HCT116 (cell line): ENCODE results near the gene PRAMEF1. TPM values are rescaled to one million over a fixed set of nuclear protein-coding genes. Genes with fewer than 3 reads are reported as not detected.

Source experiments
- ATAC-seq: fragments of 200-7000 bp; cut with Tn5 transposase; 2 replicates; pipeline ENCODE4 v1.9.1; 2020; ENCODE audit warnings: mild to moderate bottlenecking, moderate library complexity
- BruUV-seq: library from RNA; stranded (reverse); fragments of 400-500 nt; replicated peaks from 2 replicates; lab custom pipeline; 2021; lab: Mats Ljungman, UMichigan
- CTCF ChIA-PET: fragments of 300-600 bp; sonication (Branson Sonifier 250); formaldehyde crosslinking; loops from one replicate; lab custom pipeline; 2021; ENCODE audit warnings: antibody characterized with exemption; lab: Charles Lee
- POLR2A ChIA-PET: fragments of 300-600, 350-600 bp; sonication (Branson Sonifier 250); formaldehyde crosslinking; loops from one replicate; lab custom pipeline; 2021; ENCODE audit warnings: antibody characterized with exemption; lab: Charles Lee
- RAD21 ChIA-PET, 2 experiments: fragments of 300-600 bp; sonication (Branson Sonifier 250); formaldehyde crosslinking; loops; one replicate each; lab custom pipeline; 2023; ENCODE audit warnings: low total read pairs in 2 of 2; ENCODE audit not compliant: uncharacterized antibody in 2 of 2, unreplicated experiment in 2 of 2, low non-redundant PET in 1 of 2; lab: Charles Lee
- DNase-seq: peaks from one replicate; pipeline ENCODE4 v3.0.0-alpha.2; 2010; ENCODE audit warnings: low read depth, low spot score
- H2AFZ ChIP-seq: fragments of 200-600 bp; shearing (Covaris generic), sonication (generic); 2 replicates; pipeline ENCODE4 v1.6.1; 2017; ENCODE audit warnings: low read depth, mixed run types, mixed read lengths, antibody characterized with exemption, low read length; ENCODE audit not compliant: poor library complexity, severe bottlenecking
- H3K27ac ChIP-seq: 2 replicates; pipeline ENCODE4 v1.5.1; 2012; ENCODE audit warnings: low read depth, low read length
- H3K27me3 ChIP-seq: fragments of 200-600 bp; sonication (generic); 2 replicates; pipeline ENCODE4 v1.6.1; 2016; ENCODE audit warnings: mixed run types, low read length, mixed read lengths; ENCODE audit not compliant: insufficient read depth
- H3K36me3 ChIP-seq, 2 experiments: fragments of 200-500 bp in 1 of 2; fragments of 200-600 bp in 1 of 2; sonication (Bioruptor generic) in 1 of 2; sonication (generic) in 1 of 2; 2 replicates each; pipeline versions ENCODE4 v1.5.1 to v1.6.1; 2014 to 2016; ENCODE audit warnings: low read length in 2 of 2, inconsistent platforms in 1 of 2, mixed read lengths in 1 of 2, mixed run types in 1 of 2; ENCODE audit not compliant: insufficient read depth in 2 of 2, control insufficient read depth in 1 of 2
- H3K4me1 ChIP-seq, 2 experiments: fragments of 200-600 bp in 1 of 2; sonication (generic) in 1 of 2; 2 replicates each; pipeline versions ENCODE4 v1.5.1 to v1.6.1; 2012 to 2017; ENCODE audit warnings: low read length in 2 of 2, inconsistent platforms in 1 of 2, mild to moderate bottlenecking in 1 of 2, mixed read lengths in 1 of 2, mixed run types in 1 of 2, moderate library complexity in 1 of 2; ENCODE audit not compliant: insufficient read depth in 2 of 2, control insufficient read depth in 1 of 2
- H3K4me2 ChIP-seq: fragments of 200-600 bp; sonication (generic); 2 replicates; pipeline ENCODE4 v1.6.1; 2017; ENCODE audit warnings: mixed run types, low read length, mixed read lengths
- H3K4me3 ChIP-seq, 2 experiments: fragments of 200-600 bp in 1 of 2; sonication (generic) in 1 of 2; replicated peaks in 1 of 2; 2 replicates each; pipeline ENCODE4 v1.5.1; 2011 to 2016; ENCODE audit warnings: low read length in 2 of 2, control low read depth in 1 of 2, low read depth in 1 of 2, mild to moderate bottlenecking in 1 of 2, mixed read lengths in 1 of 2, mixed run types in 1 of 2
- H3K79me2 ChIP-seq: fragments of 200-600 bp; sonication (generic); 2 replicates; pipeline ENCODE4 v1.6.1; 2017; ENCODE audit warnings: mild to moderate bottlenecking, mixed run types, low read length, moderate library complexity, mixed read lengths; ENCODE audit not compliant: insufficient read depth
- H3K9ac ChIP-seq: fragments of 200-600 bp; sonication (generic); 2 replicates; pipeline ENCODE4 v1.6.1; 2016; ENCODE audit warnings: low read length, mixed read lengths
- H3K9me2 ChIP-seq: fragments of 200-600 bp; sonication (generic), shearing (Covaris generic); 2 replicates; pipeline ENCODE4 v1.6.1; 2017; ENCODE audit warnings: mixed run types, mild to moderate bottlenecking, moderate library complexity; ENCODE audit not compliant: insufficient read depth
- H3K9me3 ChIP-seq, 2 experiments: fragments of 200-500 bp in 1 of 2; fragments of 200-600 bp in 1 of 2; sonication (Bioruptor generic) in 1 of 2; sonication (generic) in 1 of 2; 2 replicates each; pipeline ENCODE4 v1.6.1; 2014 to 2017; ENCODE audit warnings: low read length in 2 of 2, mixed read lengths in 2 of 2, inconsistent platforms in 1 of 2, low read depth in 1 of 2, mild to moderate bottlenecking in 1 of 2, mixed run types in 1 of 2, moderate library complexity in 1 of 2; ENCODE audit not compliant: control insufficient read depth in 1 of 2, insufficient read depth in 1 of 2
- H4K20me1 ChIP-seq: fragments of 200-600 bp; sonication (generic), shearing (Covaris generic); 2 replicates; pipeline ENCODE4 v1.6.1; 2017; ENCODE audit warnings: mixed run types, mild to moderate bottlenecking, moderate library complexity; ENCODE audit not compliant: insufficient read depth
- ATF3 ChIP-seq: IDR thresholded peaks from 2 replicates; pipeline ENCODE4 v1.6.1; 2012
- CEBPB ChIP-seq: IDR thresholded peaks from 2 replicates; pipeline ENCODE4 v1.6.1; 2012; ENCODE audit warnings: low read depth
- CTCF ChIP-seq, 3 experiments: fragments of 200-600 bp in 1 of 3; sonication (generic) in 1 of 3; IDR thresholded peaks in 2 of 3; conservative IDR thresholded peaks in 1 of 3; 2 replicates each; pipeline ENCODE4 v1.5.1; 2012 to 2017; ENCODE audit warnings: low read depth in 2 of 3, low read length in 2 of 3, antibody characterized with exemption in 1 of 3, borderline replicate concordance in 1 of 3, control low read depth in 1 of 3, mild to moderate bottlenecking in 1 of 3, mixed read lengths in 1 of 3, mixed run types in 1 of 3, moderate library complexity in 1 of 3; ENCODE audit not compliant: insufficient read depth in 1 of 3
- EGR1 ChIP-seq: IDR thresholded peaks from 2 replicates; pipeline ENCODE4 v1.6.1; 2012; ENCODE audit warnings: low read depth
- ELF1 ChIP-seq: IDR thresholded peaks from 2 replicates; pipeline ENCODE4 v1.6.1; 2012; ENCODE audit warnings: low read depth, borderline replicate concordance
- EZH2 ChIP-seq: fragments of 200-600 bp; sonication (generic); IDR thresholded peaks from 2 replicates; pipeline ENCODE4 v1.6.1; 2017; ENCODE audit warnings: antibody characterized with exemption, mixed run types
- EZH2phosphoT487 ChIP-seq: fragments of 200-600 bp; IDR thresholded peaks from 2 replicates; pipeline ENCODE4 v1.6.1; 2018; ENCODE audit warnings: antibody characterized with exemption, borderline replicate concordance
- FOSL1 ChIP-seq: IDR thresholded peaks from 2 replicates; pipeline ENCODE4 v1.6.1; 2012; ENCODE audit warnings: low read depth
- JUND ChIP-seq: IDR thresholded peaks from 2 replicates; pipeline ENCODE4 v1.6.1; 2012
- MAX ChIP-seq: IDR thresholded peaks from 2 replicates; pipeline ENCODE4 v1.6.1; 2012
- POLR2A ChIP-seq: IDR thresholded peaks from 2 replicates; pipeline ENCODE4 v1.7.0; 2011; ENCODE audit warnings: borderline replicate concordance; ENCODE audit not compliant: insufficient read depth, insufficient read length; ENCODE audit errors: extremely low read depth
- SIN3A ChIP-seq: IDR thresholded peaks from 2 replicates; pipeline ENCODE4 v1.6.1; 2012; ENCODE audit warnings: low read depth
- SP1 ChIP-seq: IDR thresholded peaks from 2 replicates; pipeline ENCODE4 v1.6.1; 2012; ENCODE audit warnings: low read depth
- SRF ChIP-seq: IDR thresholded peaks from 2 replicates; pipeline ENCODE4 v1.6.1; 2012; ENCODE audit warnings: low read depth
- TCF7L2 ChIP-seq: IDR thresholded peaks from 2 replicates; pipeline ENCODE4 v1.7.0; 2011; ENCODE audit warnings: borderline replicate concordance, inconsistent platforms; ENCODE audit not compliant: insufficient read depth, insufficient read length; ENCODE audit errors: extremely low read depth
- YY1 ChIP-seq: IDR thresholded peaks from 2 replicates; pipeline ENCODE4 v1.6.1; 2011; ENCODE audit warnings: low read length, low read depth, moderate library complexity, mild to moderate bottlenecking; ENCODE audit not compliant: insufficient replicate concordance; ENCODE audit errors: extremely low read depth
- ZBTB33 ChIP-seq: IDR thresholded peaks from 2 replicates; pipeline ENCODE4 v1.6.1; 2011; ENCODE audit warnings: mild to moderate bottlenecking, low read length, moderate library complexity; ENCODE audit not compliant: insufficient replicate concordance; ENCODE audit errors: extremely low read depth
- ZNF274 ChIP-seq: fragments of 200-500 bp; sonication (Bioruptor generic); IDR thresholded peaks from 2 replicates; pipeline ENCODE4 v1.6.1; 2014; ENCODE audit warnings: mild to moderate bottlenecking, low read depth, low read length, inconsistent platforms
- intact Hi-C: fragments of 100-400 bp; cut with micrococcal nuclease; formaldehyde crosslinking; loops from 2 replicates; pipeline ENCODE4 v1.10.0; 2022
- total RNA-seq: library from RNA; stranded (reverse); gene quantifications from one replicate; pipeline ENCODE4 v1.2.1, GENCODE V29; 2021; ENCODE audit not compliant: unreplicated experiment
- TF ChIP-seq, protein P1 (sequence below): IDR thresholded peaks from 2 replicates; pipeline ENCODE4 v1.6.1; 2012; ENCODE audit warnings: low read depth

The PRAMEF1 gene
- total RNA-seq, 1 experiment from 2014 or later: not detected

GRCh38 chr1:12775443-12775842 lies 15.8 kb upstream of the PRAMEF1 start:
- CTCF ChIA-PET: no interaction called here

More at GRCh38 chr1:12775443-12775842, 15.8 kb upstream of the PRAMEF1 start:
- no peaks in the 10 kb centered on the region for H3K9me2 ChIP-seq
- H3K9ac ChIP-seq: no peak overlapping the region
- ChIA-PET RAD21 (no interaction called here), POLR2A (no interaction called here)
- no peak for ATAC-seq
- H3K4me3 ChIP-seq: no peak overlapping the region
- no peaks in the 10 kb centered on the region for H3K36me3 ChIP-seq
- TF ChIP-seq SP1 (no peak), CEBPB (no peak), ZBTB33 (no peak), EZH2 (no peak), SIN3A (no peak), TCF7L2 (no peak), EZH2phosphoT487 (no peak), YY1 (no peak), FOSL1 (no peak), ELF1 (no peak), EGR1 (no peak), ATF3 (no peak), CTCF (IDR thresholded peaks at IDR 0.05 in 2 of 3, conservative IDR thresholded peaks at IDR 0.05 in 1 of 3; ENCODE audit: borderline replicate concordance in 1 of 3, insufficient read depth in 1 of 3, low read depth in 2 of 3, low read length in 2 of 3) (no peak), SRF (no peak), ZNF274 (no peak), JUND (no peak), MAX (no peak), POLR2A (no peak)
- TF ChIP-seq, protein P1, sequence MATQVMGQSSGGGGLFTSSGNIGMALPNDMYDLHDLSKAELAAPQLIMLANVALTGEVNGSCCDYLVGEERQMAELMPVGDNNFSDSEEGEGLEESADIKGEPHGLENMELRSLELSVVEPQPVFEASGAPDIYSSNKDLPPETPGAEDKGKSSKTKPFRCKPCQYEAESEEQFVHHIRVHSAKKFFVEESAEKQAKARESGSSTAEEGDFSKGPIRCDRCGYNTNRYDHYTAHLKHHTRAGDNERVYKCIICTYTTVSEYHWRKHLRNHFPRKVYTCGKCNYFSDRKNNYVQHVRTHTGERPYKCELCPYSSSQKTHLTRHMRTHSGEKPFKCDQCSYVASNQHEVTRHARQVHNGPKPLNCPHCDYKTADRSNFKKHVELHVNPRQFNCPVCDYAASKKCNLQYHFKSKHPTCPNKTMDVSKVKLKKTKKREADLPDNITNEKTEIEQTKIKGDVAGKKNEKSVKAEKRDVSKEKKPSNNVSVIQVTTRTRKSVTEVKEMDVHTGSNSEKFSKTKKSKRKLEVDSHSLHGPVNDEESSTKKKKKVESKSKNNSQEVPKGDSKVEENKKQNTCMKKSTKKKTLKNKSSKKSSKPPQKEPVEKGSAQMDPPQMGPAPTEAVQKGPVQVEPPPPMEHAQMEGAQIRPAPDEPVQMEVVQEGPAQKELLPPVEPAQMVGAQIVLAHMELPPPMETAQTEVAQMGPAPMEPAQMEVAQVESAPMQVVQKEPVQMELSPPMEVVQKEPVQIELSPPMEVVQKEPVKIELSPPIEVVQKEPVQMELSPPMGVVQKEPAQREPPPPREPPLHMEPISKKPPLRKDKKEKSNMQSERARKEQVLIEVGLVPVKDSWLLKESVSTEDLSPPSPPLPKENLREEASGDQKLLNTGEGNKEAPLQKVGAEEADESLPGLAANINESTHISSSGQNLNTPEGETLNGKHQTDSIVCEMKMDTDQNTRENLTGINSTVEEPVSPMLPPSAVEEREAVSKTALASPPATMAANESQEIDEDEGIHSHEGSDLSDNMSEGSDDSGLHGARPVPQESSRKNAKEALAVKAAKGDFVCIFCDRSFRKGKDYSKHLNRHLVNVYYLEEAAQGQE: no peak
- BruUV-seq: no TSS peak
- H3K79me2 ChIP-seq: no peaks in the 10 kb centered on the region
- no peaks in the 10 kb centered on the region for H3K4me1 ChIP-seq
- intact Hi-C loops: loop anchor here (5.0 to 10.0 kb wide), 2 partner anchors 463 to 501 kb away; no protein-coding TSS in a partner anchor
- H3K4me2 ChIP-seq: no peak overlapping the region
- H3K27me3 ChIP-seq: peaks cover 6% of the 10 kb centered on the region; the same call in 1 of the 2 replicates
- H3K9me3 ChIP-seq: no peaks in the 10 kb centered on the region
- no peak overlapping the region for H2AFZ ChIP-seq
- H3K27ac ChIP-seq: no peak overlapping the region
- no peak for DNase-seq
- no peaks in the 10 kb centered on the region for H4K20me1 ChIP-seq
